ENCODE results near the gene PTH. TPM values are rescaled to one million over a fixed set of nuclear protein-coding genes. Genes with fewer than 3 reads are reported as not detected.

PTH gene
- total RNA-seq, result not detected in 2 replicates

GRCh38 chr11:13495929-13496328, at the start of gene PTH:
TSS of gene PTH (minus strand) at chr11:13495997. CDS start at chr11:13492855, 3,142 bp downstream.

DNA sequence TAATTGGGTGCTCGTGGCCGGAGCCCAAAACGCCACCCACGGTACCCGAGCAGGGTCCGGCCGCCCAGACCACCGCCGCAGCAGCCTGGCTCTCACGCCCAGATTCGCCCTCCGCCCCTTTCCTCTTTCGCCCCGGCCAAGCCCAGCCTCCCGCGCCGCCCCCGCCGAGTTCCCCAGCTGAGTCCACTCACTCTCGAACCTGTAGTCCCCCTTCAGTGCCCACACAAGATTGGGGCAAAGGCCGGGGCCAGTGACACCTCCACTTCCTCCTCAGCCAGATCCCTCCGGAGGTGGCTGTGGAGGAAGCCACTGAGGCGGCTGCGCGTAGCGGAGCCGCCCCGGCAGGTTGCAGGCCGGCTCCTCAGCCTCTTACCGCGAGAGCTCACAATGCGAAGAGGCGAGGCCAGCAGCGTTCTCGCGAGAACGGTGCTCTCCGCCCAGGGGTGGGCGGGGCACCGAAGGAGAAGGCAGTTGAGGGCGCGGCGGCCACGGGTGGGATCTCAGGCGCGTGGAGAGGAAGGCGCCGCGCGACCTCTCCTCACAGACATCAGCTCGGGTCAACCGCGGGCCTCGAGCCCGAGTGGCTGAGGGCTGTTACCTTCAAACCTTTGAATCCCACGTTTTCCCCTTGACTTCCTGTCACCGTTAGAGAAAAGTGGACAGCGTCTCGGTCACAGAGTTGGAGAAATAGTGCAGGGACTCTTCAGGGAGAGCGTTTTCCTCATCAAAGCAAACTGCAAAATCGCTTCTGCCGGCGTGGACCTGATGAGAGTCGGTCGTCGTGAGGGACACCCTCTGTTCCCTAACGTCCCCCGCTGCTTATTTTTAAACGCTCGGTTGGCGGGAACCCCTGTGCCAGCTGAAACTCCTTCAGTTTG, 32.7 kb downstream of the PTH start, which contains the start of gene BTBD10:
BTBD10 (minus strand) TSS at position 322 of the 878 bp plus-strand sequence. CDS start 18,098 bp downstream, outside the sequence.

Other genes with a start within 250 kb of the PTH start
- 6.2 and 7.8 TPM in 2 replicates for gene BMAL1, start 218.2 kb downstream of the PTH start, total RNA-seq
- gene BTBD10, start 32.8 kb downstream of the PTH start, total RNA-seq, result 122 and 144 TPM in 2 replicates
- gene FAR1, start 172.7 kb upstream of the PTH start, total RNA-seq, result 66.9 and 70.1 TPM in 2 replicates

Data from epithelial cell of umbilical artery (primary cell).